SJSA1 (cell line): ENCODE data around the gene CYP2U1. TPM values are rescaled to one million over a fixed set of nuclear protein-coding genes. Genes with fewer than 3 reads are reported as not detected.

ENCODE experiments used
- total RNA-seq: library from RNA; depleted of rRNA; stranded (reverse); fragments of >200 nt; shearing (Covaris generic); gene quantifications from 2 replicates; pipeline ENCODE4 v1.2.3, GENCODE V29; 2014; rRNA removed

CYP2U1 gene
- total RNA-seq, 1 experiment from 2014 or later: 10.4 TPM

Other genes with a start within 250 kb of the CYP2U1 start
- gene PAPSS1, start 211.3 kb upstream of the CYP2U1 start, total RNA-seq: 62.3 and 63.2 TPM in 2 replicates
- gene SGMS2, start 106.6 kb upstream of the CYP2U1 start, total RNA-seq: 37.7 and 39.5 TPM in 2 replicates
- gene HADH, start 58.3 kb downstream of the CYP2U1 start, total RNA-seq: 7.8 and 13.0 TPM in 2 replicates
- gene LEF1, start 237.4 kb downstream of the CYP2U1 start, total RNA-seq: 46.3 and 55.5 TPM in 2 replicates